GM21423 (cell line): Measurements from ENCODE around the gene FHIT.

Experiments
- ATAC-seq: cut with Tn5 transposase; IDR thresholded peaks from one replicate; pipeline ENCODE4 v1.9.1; 2021; ENCODE audit warnings: mild to moderate bottlenecking, moderate library complexity; ENCODE audit not compliant: unreplicated experiment

Gene FHIT

GRCh38 chr3:60313231-60313798 is 937.9 kb downstream of the FHIT start:
- no peak for ATAC-seq

- no peak for ATAC-seq
Measured at GRCh38 chr3:60309539-60310268, 941.5 kb downstream of the FHIT start.

GRCh38 chr3:60308808-60309207 is 942.4 kb downstream of the FHIT start:
- no peak for ATAC-seq

GRCh38 chr3:60307562-60308199 is 943.6 kb downstream of the FHIT start:
- no peak for ATAC-seq

- no peak for ATAC-seq
Measured at GRCh38 chr3:60304112-60304511, 947.1 kb downstream of the FHIT start.

GRCh38 chr3:60303160-60303559 is 948.1 kb downstream of the FHIT start:
- ATAC-seq: no peak

- no peak for ATAC-seq
Measured at GRCh38 chr3:60301142-60301541, 950.1 kb downstream of the FHIT start.

- no peak for ATAC-seq
Measured at GRCh38 chr3:60298141-60298540, 953.1 kb downstream of the FHIT start.

GRCh38 chr3:60294181-60294580 is 957.1 kb downstream of the FHIT start:
- ATAC-seq: no peak

GRCh38 chr3:60291115-60291514 is 960.1 kb downstream of the FHIT start:
- ATAC-seq: no peak

- ATAC-seq: no peak
Measured at GRCh38 chr3:60290122-60290492, 961.1 kb downstream of the FHIT start.

- ATAC-seq: no peak
Measured at GRCh38 chr3:60289341-60290121, 961.7 kb downstream of the FHIT start.

GRCh38 chr3:60282866-60283265 is 968.4 kb downstream of the FHIT start:
- ATAC-seq: no peak

- no peak for ATAC-seq
Measured at GRCh38 chr3:60281970-60282369, 969.3 kb downstream of the FHIT start.

- no peak for ATAC-seq
Measured at GRCh38 chr3:60277361-60277800, 973.9 kb downstream of the FHIT start.

- no peak for ATAC-seq
Measured at GRCh38 chr3:60276615-60277014, 974.6 kb downstream of the FHIT start.

- ATAC-seq: no peak
Measured at GRCh38 chr3:60274646-60275045, 976.6 kb downstream of the FHIT start.

- no peak for ATAC-seq
Measured at GRCh38 chr3:60274098-60274497, 977.2 kb downstream of the FHIT start.

- no peak for ATAC-seq
Measured at GRCh38 chr3:60269829-60270266, 981.4 kb downstream of the FHIT start.

GRCh38 chr3:60269377-60269776 is 981.9 kb downstream of the FHIT start:
- no peak for ATAC-seq

GRCh38 chr3:60268123-60268522 is 983.1 kb downstream of the FHIT start:
- no peak for ATAC-seq
